Lower leg skin (tissue), 3 donors: ENCODE measurements around the gene CST4.

Source experiments
- POLR2A ChIP-seq, 2 donors: fragments of 450-650 bp; IDR thresholded peaks; one replicate each; pipeline ENCODE4 v1.6.1; 2016 to 2017; ENCODE audit warnings: antibody characterized with exemption in 2 of 2, mild to moderate bottlenecking in 1 of 2, moderate library complexity in 1 of 2
- TF ChIP-seq, protein P1 (sequence below), 3 donors: fragments of 450-650 bp; IDR thresholded peaks; one replicate each; pipeline ENCODE4 v1.5.1; 2016; ENCODE audit warnings: antibody characterized with exemption in 3 of 3, mild to moderate bottlenecking in 3 of 3, moderate library complexity in 2 of 3

DNA sequence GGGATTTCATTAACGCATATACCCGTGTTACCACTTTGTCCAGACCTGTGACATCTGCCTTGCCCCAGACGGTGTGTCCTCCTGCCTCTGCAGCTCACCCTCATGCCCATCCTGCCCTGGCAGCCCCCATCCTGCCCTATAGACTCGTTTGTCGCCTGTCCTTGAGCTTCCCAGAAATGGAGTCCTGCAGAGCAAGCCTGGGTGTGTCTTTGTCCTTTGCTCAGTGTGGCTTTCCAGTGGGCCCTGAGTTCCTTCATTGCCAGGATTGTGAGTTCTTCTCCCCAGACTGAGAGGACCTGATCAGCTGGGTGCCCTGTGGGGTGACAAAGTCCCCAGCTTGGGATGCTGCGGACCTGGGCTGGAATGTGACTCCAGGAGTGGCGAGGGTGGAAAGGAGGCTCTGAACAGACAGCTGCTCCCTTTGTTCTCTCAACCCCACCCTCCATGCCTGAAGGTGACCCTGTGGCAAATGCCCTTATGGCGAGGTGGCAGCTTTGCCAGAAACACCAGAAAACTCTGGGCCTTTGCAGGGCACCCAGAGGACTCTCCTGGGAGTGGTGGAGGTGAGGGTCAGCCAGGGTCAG lies 48.7 kb downstream of the CST4 start:
- TF ChIP-seq, protein P1, sequence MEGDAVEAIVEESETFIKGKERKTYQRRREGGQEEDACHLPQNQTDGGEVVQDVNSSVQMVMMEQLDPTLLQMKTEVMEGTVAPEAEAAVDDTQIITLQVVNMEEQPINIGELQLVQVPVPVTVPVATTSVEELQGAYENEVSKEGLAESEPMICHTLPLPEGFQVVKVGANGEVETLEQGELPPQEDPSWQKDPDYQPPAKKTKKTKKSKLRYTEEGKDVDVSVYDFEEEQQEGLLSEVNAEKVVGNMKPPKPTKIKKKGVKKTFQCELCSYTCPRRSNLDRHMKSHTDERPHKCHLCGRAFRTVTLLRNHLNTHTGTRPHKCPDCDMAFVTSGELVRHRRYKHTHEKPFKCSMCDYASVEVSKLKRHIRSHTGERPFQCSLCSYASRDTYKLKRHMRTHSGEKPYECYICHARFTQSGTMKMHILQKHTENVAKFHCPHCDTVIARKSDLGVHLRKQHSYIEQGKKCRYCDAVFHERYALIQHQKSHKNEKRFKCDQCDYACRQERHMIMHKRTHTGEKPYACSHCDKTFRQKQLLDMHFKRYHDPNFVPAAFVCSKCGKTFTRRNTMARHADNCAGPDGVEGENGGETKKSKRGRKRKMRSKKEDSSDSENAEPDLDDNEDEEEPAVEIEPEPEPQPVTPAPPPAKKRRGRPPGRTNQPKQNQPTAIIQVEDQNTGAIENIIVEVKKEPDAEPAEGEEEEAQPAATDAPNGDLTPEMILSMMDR (IDR thresholded peaks at IDR 0.05): no peak
- TF ChIP-seq POLR2A (IDR thresholded peaks at IDR 0.05): no peak
